ENCODE results near the gene GPR78.
A peak's percentile ranks its signal among the peaks of the same experiment; 100 is the strongest.

GPR78 gene

DNA sequence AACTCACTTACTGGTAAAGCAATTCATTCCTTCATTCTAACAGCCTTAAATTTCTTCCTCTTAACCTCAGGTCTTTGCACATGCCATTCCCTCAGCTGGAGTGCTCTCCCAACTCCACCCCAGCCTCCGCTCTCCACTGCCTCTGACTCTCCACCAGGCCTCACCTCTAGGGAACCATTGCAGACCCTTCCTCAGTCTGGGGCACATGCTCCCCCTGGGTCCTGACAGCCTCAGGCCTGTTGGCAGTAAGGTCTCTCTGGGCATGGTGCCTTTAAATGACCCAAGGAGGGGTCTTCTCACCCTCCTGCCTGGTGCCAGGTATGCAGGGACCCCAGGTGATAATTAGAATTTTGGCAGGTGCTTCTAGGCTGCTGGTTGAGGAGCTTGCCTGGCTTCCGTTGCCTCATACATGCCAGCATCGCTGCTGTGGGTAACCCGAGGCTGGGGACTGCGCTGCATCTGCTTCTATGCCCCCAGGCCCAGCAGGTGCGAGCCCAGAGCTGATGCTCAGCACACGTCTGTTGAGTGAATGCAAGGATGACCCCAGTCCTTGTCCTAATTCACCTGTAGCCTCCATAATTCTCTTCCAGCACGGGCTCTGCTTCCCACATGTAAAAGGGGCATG lies 27.5 kb upstream of the GPR78 start:
- H3K9me3 Mint-ChIP-seq: peaks cover 2% of the 10 kb centered on the region
- H3K27ac Mint-ChIP-seq: no peak overlapping the region
- no peaks in the 10 kb centered on the region for H3K27me3 Mint-ChIP-seq
- DNase-seq: no peak
- CTCF ChIA-PET: no interaction called here
- H3K4me3 Mint-ChIP-seq: no peak overlapping the region
- no peaks in the 10 kb centered on the region for H3K36me3 Mint-ChIP-seq
- no peaks in the 10 kb centered on the region for H3K4me1 Mint-ChIP-seq

DNA sequence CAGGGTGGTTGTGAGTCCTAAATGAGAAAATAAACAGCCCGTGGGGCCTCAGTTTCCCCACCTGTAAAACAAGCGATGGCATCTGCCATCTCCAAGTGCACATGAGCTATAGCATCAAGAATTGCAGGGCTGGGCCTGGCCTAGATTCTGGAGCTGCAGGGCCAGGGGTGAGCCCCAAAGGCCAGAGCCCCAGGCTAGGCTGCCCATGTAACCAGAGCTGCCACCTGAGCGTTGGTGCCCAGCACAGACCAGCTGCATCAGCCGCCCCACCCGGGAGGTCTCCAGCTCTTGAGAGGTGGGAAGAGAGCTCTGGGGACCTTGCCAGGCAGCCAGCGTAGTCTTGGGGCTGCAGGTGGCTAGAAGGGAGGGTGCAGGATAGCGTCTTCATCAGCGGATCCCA lies 27.0 kb upstream of the GPR78 start:
- CTCF ChIA-PET: no interaction called here
- Mint-ChIP-seq H3K27me3 (no peaks in the 10 kb centered on the region), H3K4me3 (no peak overlapping the region), H3K9me3 (peaks cover 2% of the 10 kb centered on the region), H3K27ac (no peak overlapping the region), H3K4me1 (no peaks in the 10 kb centered on the region), H3K36me3 (no peaks in the 10 kb centered on the region)
- DNase-seq: peak; percentile 16

DNA sequence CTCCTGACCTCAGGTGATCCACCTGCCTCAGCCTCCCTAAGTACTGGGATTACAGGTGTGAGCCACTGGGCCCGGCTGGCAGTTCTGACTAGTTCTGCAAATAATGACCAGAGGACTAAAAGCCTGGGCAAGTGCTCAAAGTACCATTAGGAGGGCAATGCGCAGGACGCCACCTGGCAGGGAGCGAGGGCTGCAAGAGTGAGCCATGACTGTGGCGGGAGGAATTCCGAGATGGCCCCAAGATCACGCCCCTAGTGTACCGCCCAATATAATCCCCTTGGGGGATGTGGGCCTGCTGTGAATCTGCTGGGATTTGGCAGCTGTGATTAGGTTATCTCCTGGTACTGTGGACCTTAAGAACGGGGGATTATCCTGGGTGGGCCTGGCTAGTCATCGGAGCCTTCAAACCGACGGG lies 26.2 kb upstream of the GPR78 start:
- peaks cover 2% of the 10 kb centered on the region for H3K9me3 Mint-ChIP-seq
- H3K4me1 Mint-ChIP-seq: no peaks in the 10 kb centered on the region
- no peak for DNase-seq
- H3K27ac Mint-ChIP-seq: no peak overlapping the region
- no peak overlapping the region for H3K4me3 Mint-ChIP-seq
- CTCF ChIA-PET: no interaction called here
- no peaks in the 10 kb centered on the region for H3K27me3 Mint-ChIP-seq
- H3K36me3 Mint-ChIP-seq: no peaks in the 10 kb centered on the region

DNA sequence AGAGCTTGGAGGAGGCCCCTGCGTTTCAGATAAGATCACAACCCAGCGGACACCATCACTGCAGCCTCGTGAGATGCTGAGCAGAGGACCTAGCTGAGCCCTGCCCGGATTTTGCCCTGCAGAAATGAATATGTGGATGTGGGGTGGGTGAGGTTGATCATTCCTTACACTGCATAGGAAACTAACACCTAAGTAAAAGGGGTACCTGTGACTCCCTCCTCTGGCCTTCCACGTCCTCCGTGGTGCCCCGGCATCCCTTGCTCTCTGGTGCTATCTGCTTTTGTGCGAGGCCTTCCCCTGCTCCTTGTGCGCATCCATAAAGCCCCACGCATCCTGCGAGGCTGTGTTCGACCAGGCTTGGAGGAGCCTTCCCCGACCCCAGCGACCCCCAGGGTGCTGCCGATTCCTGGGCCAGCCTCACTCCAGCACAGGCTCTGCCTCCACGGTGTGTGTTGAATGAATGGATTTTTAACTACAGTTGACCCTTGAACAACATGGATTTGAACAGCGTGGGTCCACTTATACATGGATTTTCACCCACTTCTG lies 25.6 kb upstream of the GPR78 start:
- CTCF ChIA-PET: no interaction called here
- DNase-seq: no peak
- H3K27ac Mint-ChIP-seq: no peak overlapping the region
- H3K27me3 Mint-ChIP-seq: no peaks in the 10 kb centered on the region
- no peak overlapping the region for H3K4me3 Mint-ChIP-seq
- no peaks in the 10 kb centered on the region for H3K4me1 Mint-ChIP-seq
- H3K9me3 Mint-ChIP-seq: peaks cover 2% of the 10 kb centered on the region
- H3K36me3 Mint-ChIP-seq: no peaks in the 10 kb centered on the region

DNA sequence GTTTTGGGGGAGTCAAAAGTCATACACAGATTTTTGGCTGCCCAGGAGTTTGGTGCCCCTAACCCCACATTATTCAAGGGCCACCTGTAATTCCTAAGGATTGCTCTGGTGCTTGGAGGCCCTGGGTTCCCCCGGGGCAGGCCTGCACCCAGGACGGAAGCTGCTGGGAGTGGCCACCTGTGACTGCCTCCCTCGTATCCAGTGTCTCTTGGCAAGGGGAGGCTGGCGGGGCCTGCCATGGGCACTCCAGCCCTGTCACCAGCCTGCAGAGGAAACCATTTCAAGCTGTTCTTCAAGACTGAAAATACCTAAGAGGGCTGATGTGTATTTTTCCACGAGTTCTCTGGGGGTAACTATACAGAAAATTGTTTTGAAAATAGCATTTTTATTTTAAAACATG lies 24.5 kb upstream of the GPR78 start:
- CTCF ChIA-PET: no interaction called here

DNA sequence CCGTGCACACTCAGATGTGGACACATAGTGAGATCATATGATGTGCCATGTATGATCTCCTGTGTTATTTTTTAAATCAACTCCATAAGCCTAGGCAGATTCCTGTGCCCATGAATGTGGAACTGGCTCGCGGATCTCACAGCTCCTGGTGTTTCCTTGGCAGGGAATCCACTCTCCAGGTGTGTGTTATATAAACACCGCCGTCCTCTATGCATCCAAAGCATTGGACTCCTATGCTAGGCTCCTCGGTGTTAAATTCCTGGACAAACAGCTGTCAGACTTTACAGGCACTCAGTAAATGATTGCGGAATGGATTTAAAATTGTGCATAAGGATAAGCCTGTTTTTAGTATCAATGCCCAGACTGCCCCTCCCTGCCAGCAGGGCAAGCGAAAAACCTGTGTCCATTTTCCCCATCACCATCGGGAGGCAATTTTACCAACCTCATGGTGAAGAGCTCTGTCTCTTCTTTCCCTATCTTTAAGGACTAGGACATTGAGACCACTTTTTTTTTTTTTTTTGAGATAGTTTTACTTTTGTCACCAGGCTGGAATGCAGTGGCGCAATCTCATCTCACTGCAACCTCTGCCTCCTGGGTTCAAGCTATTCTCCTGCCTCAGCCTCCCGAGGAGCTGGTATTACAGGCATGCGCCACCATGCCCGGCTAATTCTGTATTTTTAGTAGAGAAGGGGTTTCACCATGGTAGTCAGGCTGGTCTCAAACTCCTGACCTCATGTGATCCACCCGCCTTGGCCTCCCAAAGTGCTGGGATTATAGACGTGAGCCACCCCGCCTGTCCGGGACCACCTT lies 23.6 kb upstream of the GPR78 start:
- Mint-ChIP-seq H3K27me3 (no peaks in the 10 kb centered on the region), H3K4me3 (no peak overlapping the region), H3K9me3 (peaks cover under 1% of the 10 kb centered on the region), H3K36me3 (no peaks in the 10 kb centered on the region), H3K27ac (no peak overlapping the region), H3K4me1 (no peaks in the 10 kb centered on the region)
- DNase-seq: no peak
- CTCF ChIA-PET: no interaction called here

More for the DNA sequence above, 24.5 kb upstream of the GPR78 start:
- H3K4me1 Mint-ChIP-seq: no peaks in the 10 kb centered on the region
- peaks cover 2% of the 10 kb centered on the region for H3K9me3 Mint-ChIP-seq
- H3K4me3 Mint-ChIP-seq: no peak overlapping the region
- H3K27ac Mint-ChIP-seq: no peak overlapping the region
- no peaks in the 10 kb centered on the region for H3K27me3 Mint-ChIP-seq
- DNase-seq: no peak
- H3K36me3 Mint-ChIP-seq: no peaks in the 10 kb centered on the region

DNA sequence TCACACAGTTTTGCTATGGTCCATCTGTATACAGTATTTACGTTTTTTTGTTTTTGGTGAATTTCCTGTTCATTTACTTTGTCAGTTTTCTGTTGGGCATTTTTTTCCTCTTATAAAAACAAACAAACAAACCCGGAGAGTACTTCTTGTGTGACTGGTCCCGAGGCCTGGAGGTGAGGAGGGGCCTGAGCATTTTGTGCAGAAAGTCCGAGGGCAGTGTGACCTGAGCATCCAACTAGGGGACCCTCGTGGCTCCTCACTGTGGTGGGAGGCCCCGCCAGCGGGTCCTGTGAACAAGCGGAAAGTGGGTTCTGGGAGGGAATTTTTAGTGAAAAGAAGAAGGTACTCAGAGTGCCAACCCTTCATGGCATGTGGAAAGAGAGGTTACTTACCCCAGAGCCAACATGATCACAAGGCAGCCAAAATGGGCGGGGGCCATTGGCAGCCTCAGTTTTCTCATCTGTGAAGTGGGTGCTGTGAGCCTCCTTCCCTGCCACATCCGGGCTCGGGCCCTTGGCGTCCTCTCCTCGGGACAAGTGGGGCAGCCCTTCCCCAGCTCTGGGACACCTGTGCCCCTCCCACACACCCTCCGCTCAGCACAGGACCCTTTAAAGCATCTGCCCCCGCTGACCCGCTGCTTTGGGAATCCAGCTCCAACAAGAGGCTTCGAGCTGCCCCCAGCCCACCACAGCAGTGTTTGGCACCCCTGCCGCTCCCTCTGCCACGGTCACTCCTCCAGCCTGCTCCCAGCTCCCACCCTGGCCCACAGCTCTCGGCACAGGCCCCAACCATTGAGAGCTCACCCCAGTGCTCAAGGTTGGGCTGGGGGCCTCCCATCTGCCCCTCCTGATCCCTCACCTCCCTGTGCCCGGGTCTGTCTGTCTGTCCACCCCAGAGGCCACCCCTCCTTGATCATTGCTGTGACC lies 22.8 kb upstream of the GPR78 start:
- Mint-ChIP-seq H3K36me3 (no peaks in the 10 kb centered on the region), H3K9me3 (no peaks in the 10 kb centered on the region), H3K4me1 (no peaks in the 10 kb centered on the region), H3K27me3 (no peaks in the 10 kb centered on the region), H3K27ac (no peak overlapping the region), H3K4me3 (no peak overlapping the region)
- no peak for DNase-seq
- CTCF ChIA-PET: no interaction called here

DNA sequence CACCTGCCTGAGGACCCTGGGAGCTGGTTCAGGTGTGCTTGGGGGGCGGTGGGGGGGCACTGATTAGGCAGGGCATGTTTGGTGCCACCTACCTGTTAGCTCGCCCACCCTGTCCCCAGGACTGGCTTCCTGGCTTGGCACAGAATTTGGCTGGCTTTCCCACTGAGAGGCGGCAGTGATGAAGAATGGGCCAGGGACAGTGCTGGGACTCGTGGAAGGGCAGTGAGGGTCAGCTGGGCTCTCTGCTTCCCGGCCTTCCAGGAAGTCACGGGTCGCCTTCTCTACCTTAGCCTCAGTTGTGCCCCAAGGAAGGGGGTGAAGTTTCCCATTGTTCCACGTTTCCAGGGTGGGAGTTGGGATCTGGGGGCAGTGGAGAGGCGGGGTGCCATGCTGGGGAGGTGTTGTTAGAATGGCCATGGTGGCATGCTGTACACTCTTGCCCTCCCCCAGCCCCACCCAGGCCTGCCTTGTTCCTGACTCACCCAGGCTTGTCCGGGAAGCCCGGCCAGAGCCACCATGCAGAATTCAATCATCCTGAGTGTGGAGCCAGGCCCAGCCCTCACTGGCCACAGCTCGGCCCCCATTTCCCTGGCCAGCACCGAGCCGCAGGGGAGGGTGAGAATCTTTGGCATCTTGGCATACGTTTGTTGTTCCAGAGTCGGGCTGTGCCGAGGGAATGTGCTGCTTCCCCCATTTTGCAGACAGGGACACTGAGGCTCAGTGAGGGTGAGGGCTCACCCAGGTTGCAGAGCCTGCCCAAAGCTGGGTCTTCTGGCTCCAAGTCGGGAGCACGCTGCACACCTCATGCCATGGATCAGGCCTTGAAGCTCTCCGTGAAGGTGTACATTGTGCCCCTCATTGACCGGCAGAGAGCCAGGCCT lies 21.9 kb upstream of the GPR78 start:
- CTCF ChIA-PET: no interaction called here
- no peaks in the 10 kb centered on the region for H3K36me3 Mint-ChIP-seq
- DNase-seq: no peak
- H3K27me3 Mint-ChIP-seq: no peaks in the 10 kb centered on the region
- no peaks in the 10 kb centered on the region for H3K4me1 Mint-ChIP-seq
- no peak overlapping the region for H3K27ac Mint-ChIP-seq
- no peaks in the 10 kb centered on the region for H3K9me3 Mint-ChIP-seq
- no peak overlapping the region for H3K4me3 Mint-ChIP-seq

DNA sequence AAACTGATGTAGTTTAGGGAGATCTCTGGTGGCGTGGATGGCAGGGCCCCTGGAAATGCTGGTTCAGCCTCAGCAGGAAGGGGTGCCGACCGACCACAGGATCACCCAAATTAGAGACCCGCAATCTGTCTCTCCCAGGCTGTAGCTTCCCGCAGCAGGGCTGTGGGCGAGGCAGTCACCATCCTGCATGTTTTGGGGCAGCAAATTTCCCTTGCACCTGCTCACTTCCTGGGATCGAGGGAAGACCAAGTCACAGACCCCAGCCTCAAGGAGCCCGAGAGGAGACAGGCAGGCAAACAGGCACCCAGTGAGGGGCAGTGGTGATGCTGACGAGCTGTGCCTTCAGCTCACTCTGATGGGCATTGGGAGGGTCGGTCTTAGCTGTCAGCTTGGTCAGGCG lies 21.2 kb upstream of the GPR78 start:
- Mint-ChIP-seq H3K9me3 (no peaks in the 10 kb centered on the region), H3K4me1 (no peaks in the 10 kb centered on the region), H3K36me3 (no peaks in the 10 kb centered on the region), H3K27me3 (no peaks in the 10 kb centered on the region), H3K27ac (no peak overlapping the region), H3K4me3 (no peak overlapping the region)
- CTCF ChIA-PET: no interaction called here
- DNase-seq: no peak

DNA sequence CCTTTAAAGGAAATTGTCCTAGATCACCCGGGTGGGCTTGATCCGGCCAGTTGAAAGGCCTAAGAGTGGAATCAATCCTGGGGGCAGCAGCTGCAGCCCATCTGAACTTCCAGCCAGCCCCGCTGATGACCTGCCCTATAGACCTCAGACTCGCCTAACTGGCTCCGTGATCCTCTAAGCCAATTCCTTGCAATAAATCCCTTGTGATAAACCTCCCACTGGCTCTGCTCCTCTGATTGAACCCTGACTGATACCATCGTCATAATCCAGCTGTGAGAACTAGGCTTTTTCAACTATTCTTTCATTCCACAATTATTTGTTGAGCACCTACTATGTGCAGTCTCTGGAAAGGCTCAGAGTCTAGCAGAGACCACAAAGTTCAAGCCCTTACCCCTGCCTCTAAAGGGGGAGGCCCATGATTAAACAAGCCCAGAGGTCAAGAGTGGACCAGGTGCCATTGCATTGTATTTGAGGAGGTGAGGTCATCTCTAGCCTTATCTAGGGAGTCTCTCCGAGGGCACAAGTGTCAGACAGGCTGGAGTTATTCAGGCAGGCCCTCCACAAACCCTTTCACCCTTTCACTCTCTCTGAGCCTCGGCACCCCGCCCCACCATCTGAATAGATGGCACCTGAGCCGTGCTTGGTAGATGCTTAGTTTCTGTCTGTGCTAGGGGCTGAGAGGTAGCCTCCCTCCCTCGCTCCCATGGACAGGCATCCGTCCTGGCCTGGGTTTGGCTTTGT lies 20.5 kb upstream of the GPR78 start:
- Mint-ChIP-seq H3K4me1 (no peaks in the 10 kb centered on the region), H3K36me3 (no peaks in the 10 kb centered on the region), H3K27me3 (no peaks in the 10 kb centered on the region), H3K9me3 (no peaks in the 10 kb centered on the region), H3K27ac (no peak overlapping the region), H3K4me3 (no peak overlapping the region)
- CTCF ChIA-PET: no interaction called here
- DNase-seq: no peak

DNA sequence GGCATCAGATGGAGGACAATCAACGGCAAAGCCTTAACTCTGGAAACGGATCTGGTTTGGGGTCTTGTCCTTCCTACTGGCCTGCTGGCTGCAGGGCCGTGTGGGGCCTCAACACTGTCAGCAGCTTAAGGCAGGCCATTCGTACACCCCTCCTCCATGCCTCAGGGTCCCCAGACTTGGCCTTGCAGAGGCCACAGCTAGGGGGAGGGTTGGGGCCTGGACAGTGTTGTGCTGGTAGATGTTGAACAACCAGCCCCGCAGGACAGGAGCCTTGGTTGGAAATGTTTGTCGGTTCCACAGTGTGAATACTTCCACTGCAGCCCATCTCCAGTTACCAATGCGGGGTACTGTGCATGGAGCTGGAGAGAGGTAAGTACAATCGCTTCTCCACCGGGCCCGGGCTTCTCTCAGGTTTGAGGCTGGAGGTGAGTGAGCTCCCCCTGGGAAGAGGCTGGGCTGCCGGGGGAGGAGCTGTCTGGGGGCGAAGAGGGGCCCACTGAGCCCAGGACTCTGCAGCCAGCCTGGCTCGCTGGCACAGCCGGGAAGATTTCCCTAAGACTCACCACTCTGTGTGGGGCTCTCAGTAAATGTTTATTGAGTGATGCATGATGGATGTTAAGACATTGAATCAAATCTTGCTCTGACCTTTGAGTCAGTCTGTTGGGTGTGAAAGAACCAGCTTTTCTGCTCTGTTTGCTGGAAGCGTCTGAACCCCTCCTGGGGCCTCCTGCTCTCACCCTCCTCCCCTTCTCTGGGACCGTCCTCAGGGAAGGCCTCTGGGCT lies 19.7 kb upstream of the GPR78 start:
- no peak overlapping the region for H3K4me3 Mint-ChIP-seq
- CTCF ChIA-PET: no interaction called here
- H3K27me3 Mint-ChIP-seq: no peaks in the 10 kb centered on the region
- no peak overlapping the region for H3K27ac Mint-ChIP-seq
- no peaks in the 10 kb centered on the region for H3K36me3 Mint-ChIP-seq
- no peaks in the 10 kb centered on the region for H3K4me1 Mint-ChIP-seq
- no peak for DNase-seq
- H3K9me3 Mint-ChIP-seq: no peaks in the 10 kb centered on the region

DNA sequence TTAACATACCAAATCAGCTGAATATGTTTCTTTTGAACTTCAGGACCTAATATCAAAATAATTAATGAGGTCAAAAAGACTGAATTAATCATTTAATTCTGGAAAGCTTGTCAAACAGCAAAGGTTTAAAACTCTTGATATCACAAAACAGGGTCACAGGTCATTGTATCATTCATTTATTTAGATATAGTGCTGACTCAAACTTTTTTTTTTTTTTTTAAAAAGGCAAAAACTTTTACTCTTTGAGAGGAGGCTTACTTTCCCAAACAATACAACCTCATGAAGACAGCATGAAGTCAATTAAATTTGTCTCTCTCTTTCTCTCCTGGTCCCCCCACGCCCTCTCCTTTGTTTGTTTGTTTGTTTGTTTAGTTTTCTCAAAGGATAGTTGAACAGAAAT lies 15.6 kb upstream of the GPR78 start:
- Mint-ChIP-seq H3K36me3 (no peaks in the 10 kb centered on the region), H3K9me3 (no peaks in the 10 kb centered on the region), H3K4me1 (no peaks in the 10 kb centered on the region), H3K27me3 (no peaks in the 10 kb centered on the region), H3K4me3 (no peak overlapping the region), H3K27ac (no peak overlapping the region)
- DNase-seq: no peak
- CTCF ChIA-PET: no interaction called here
